Sigmoid colon (tissue), 7 donors: ENCODE data around the gene DHX35. TPM values are rescaled to one million over a fixed set of nuclear protein-coding genes. Genes with fewer than 3 reads are reported as not detected.
A peak's percentile ranks its signal among the peaks of the same experiment; 100 is the strongest.

ENCODE experiments used
- DNase-seq: peaks from one replicate; pipeline ENCODE4 v3.0.0-alpha.2; 2019
- H3K27ac ChIP-seq, 4 donors: fragments of 200-600 bp; sonication (generic); one replicate each; pipeline ENCODE4 v1.5.1; 2016 to 2019; ENCODE audit warnings: mild to moderate bottlenecking in 1 of 4
- H3K27me3 ChIP-seq, 3 donors: fragments of 200-600 bp; sonication (generic); one replicate each; pipeline ENCODE4 v1.5.1; 2019; ENCODE audit warnings: mild to moderate bottlenecking in 1 of 3
- H3K36me3 ChIP-seq, 4 donors: fragments of 200-600 bp; sonication (generic); one replicate each; pipeline ENCODE4 v1.5.1; 2016 to 2019
- H3K4me1 ChIP-seq, 4 donors: fragments of 200-600 bp; sonication (generic); one replicate each; pipeline ENCODE4 v1.5.1; 2017 to 2019
- H3K4me3 ChIP-seq, 4 donors: fragments of 200-600 bp; sonication (generic); one replicate each; pipeline ENCODE4 v1.5.1; 2017 to 2019; ENCODE audit warnings: mild to moderate bottlenecking in 2 of 4, moderate library complexity in 1 of 4
- H3K9me3 ChIP-seq, 4 donors: fragments of 200-600 bp in 3 of 4; sonication (generic) in 3 of 4; one replicate each; pipeline versions ENCODE4 v1.5.1 to v1.6.1; 2013 to 2019
- CTCF ChIP-seq, 4 experiments: fragments of 450-650 bp in 3 of 4; fragments of 200-600 bp in 1 of 4; IDR thresholded peaks; one replicate each; pipeline ENCODE4 v1.5.1; 2016 to 2019; ENCODE audit warnings: antibody characterized with exemption in 4 of 4, mild to moderate bottlenecking in 3 of 4, moderate library complexity in 2 of 4
- EP300 ChIP-seq, 4 donors: sonication (generic); formaldehyde crosslinking; IDR thresholded peaks; one replicate each; pipeline ENCODE4 v1.6.1; 2017; ENCODE audit warnings: antibody characterized with exemption in 4 of 4
- POLR2A ChIP-seq, 2 donors: fragments of 450-650 bp; IDR thresholded peaks; one replicate each; pipeline ENCODE4 v1.6.1; 2016; ENCODE audit warnings: antibody characterized with exemption in 2 of 2, mild to moderate bottlenecking in 2 of 2, moderate library complexity in 2 of 2
- POLR2AphosphoS5 ChIP-seq, 4 donors: sonication (generic); formaldehyde crosslinking; IDR thresholded peaks; one replicate each; pipeline ENCODE4 v1.6.1; 2017; ENCODE audit warnings: antibody characterized with exemption in 4 of 4
- WGBS, 2 donors: extraction: QIAGEN DNeasy Blood & Tissue Kit; methylation state at CpG; one replicate each; pipeline ENCODE4 v1.1.7; 2013; 5-methylcytosine and 5-hydroxymethylcytosine counted together
- intact Hi-C: fragments of 100-400 bp; cut with DNase I; formaldehyde crosslinking; loops from one replicate; pipeline ENCODE4 v1.15.1; 2023
- polyA plus RNA-seq, 3 donors: library from polyadenylated mRNA; stranded (reverse); fragments of 200-250 nt; gene quantifications; one replicate each; pipeline ENCODE4 v1.2.3, GENCODE V29; 2013
- total RNA-seq, 4 donors: library from RNA; depleted of rRNA; stranded (reverse); fragments of >200 nt; gene quantifications; one replicate each; pipeline ENCODE4 v1.1.0, GENCODE V29; 2016
- donor health status: healthy with polysubstance abuse.
- donor health status: Bipolar disorder and iron deficiency.
- donor health status: healthy.

Gene DHX35
- total and polyA plus RNA-seq, 7 donors: 8.8 to 33.2 (median 16.1) TPM

- intact Hi-C loops: loop anchor here (1.0 kb wide), 1 partner anchor 31 kb away; no protein-coding TSS in a partner anchor
These were observed 88.4 kb downstream of the DHX35 start for GRCh38 chr20:39050555-39050902.

GRCh38 chr20:39052676-39053075 is 90.5 kb downstream of the DHX35 start:
- Histone ChIP-seq H3K4me3 (no peak overlapping the region), H3K9me3 (no peaks in the 10 kb centered on the region), H3K36me3 (no peaks in the 10 kb centered on the region), H3K27me3 (no peaks in the 10 kb centered on the region), H3K4me1 (peaks cover 0 to 22% (median 11%) of the 10 kb centered on the region in 4 donors), H3K27ac (no peak overlapping the region)
- no peak for TF ChIP-seq CTCF (IDR thresholded peaks at IDR 0.05)
- TF ChIP-seq EP300 (IDR thresholded peaks at IDR 0.05): no peak
- TF ChIP-seq POLR2AphosphoS5 (IDR thresholded peaks at IDR 0.05): no peak
- TF ChIP-seq POLR2A (IDR thresholded peaks at IDR 0.05): no peak
- intact Hi-C loops: no loop called here
- WGBS, 2 donors: 92 to 95% methylated on average over 8 of the region's 8 CpGs
- no peak for DNase-seq

More at GRCh38 chr20:39050555-39050902, 88.4 kb downstream of the DHX35 start:
- no peak for DNase-seq
- peak overlapping the region in 3 of 4 donors; percentile 70 to 82 (median 79) for H3K27ac ChIP-seq
- H3K9me3 ChIP-seq: no peaks in the 10 kb centered on the region
- H3K4me3 ChIP-seq: peak overlapping the region in 3 of 4 donors; percentile 64 to 74 (median 73)
- 45 to 57% methylated on average over 4 of the region's 4 CpGs for WGBS, 2 donors
- peaks cover 0 to 29% (median 13%) of the 10 kb centered on the region in 4 donors for H3K4me1 ChIP-seq
- H3K27me3 ChIP-seq: no peaks in the 10 kb centered on the region
- H3K36me3 ChIP-seq: no peaks in the 10 kb centered on the region
- TF ChIP-seq CTCF (IDR thresholded peaks at IDR 0.05): no peak

GRCh38 chr20:39057143-39057542 is 95.0 kb downstream of the DHX35 start:
- Histone ChIP-seq H3K4me1 (no peaks in the 10 kb centered on the region), H3K27me3 (no peaks in the 10 kb centered on the region), H3K36me3 (no peaks in the 10 kb centered on the region), H3K27ac (no peak overlapping the region), H3K4me3 (no peak overlapping the region), H3K9me3 (no peaks in the 10 kb centered on the region)
- DNase-seq: no peak
- WGBS, 2 donors: 75 to 80% methylated on average over 7 of the region's 7 CpGs
- TF ChIP-seq POLR2A (IDR thresholded peaks at IDR 0.05): no peak
- TF ChIP-seq EP300 (IDR thresholded peaks at IDR 0.05): no peak
- TF ChIP-seq CTCF (IDR thresholded peaks at IDR 0.05): no peak
- TF ChIP-seq POLR2AphosphoS5 (IDR thresholded peaks at IDR 0.05): no peak
- intact Hi-C loops: no loop called here

DNA sequence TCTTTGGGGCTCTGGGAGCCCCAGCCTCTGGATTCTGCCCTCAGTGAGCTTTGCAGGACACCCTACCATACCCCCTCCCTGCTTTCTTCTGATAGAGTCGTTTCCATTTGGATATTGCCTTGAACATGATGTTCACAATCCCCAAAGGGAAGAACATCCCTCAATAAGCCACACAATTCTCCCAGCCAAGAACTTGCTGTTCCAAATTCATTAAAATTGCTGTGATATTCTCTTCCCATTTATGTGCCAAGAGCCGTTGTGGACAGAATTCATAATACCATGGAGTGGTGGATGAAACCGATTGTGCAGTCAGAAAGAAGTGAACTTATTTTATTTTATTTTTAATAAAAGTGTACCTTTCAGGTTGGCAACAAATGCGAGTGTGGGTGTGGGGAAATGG is 95.8 kb downstream of the DHX35 start:
- Histone ChIP-seq H3K36me3 (no peaks in the 10 kb centered on the region), H3K9me3 (no peaks in the 10 kb centered on the region), H3K4me3 (no peak overlapping the region), H3K27me3 (no peaks in the 10 kb centered on the region), H3K27ac (no peak overlapping the region), H3K4me1 (no peaks in the 10 kb centered on the region)
- intact Hi-C loops: no loop called here
- WGBS, 2 donors: 81 to 83% methylated on average over 4 of the region's 4 CpGs
- TF ChIP-seq CTCF (IDR thresholded peaks at IDR 0.05): no peak
- TF ChIP-seq POLR2AphosphoS5 (IDR thresholded peaks at IDR 0.05): no peak
- no peak for TF ChIP-seq POLR2A (IDR thresholded peaks at IDR 0.05)
- TF ChIP-seq EP300 (IDR thresholded peaks at IDR 0.05): no peak
- no peak for DNase-seq

DNA sequence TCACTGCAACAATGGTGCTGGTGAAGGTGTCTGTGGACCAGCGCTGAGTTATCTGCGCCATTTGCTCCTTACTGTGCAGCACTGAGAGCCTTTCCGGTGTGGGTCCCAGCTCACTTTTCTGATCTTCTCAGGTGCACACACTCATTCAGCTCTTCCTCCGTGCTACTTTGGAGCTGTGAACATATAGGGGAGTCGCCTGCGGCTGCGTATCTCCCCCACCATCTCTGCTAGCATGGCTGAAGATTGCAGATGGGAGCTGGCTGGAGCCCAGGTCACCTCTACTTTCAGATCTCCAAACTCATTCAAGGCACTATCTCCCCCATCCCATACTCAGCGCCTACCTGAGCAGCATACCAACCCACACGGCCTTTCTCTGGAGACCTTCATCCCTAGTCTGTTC is 96.9 kb downstream of the DHX35 start:
- H3K27ac ChIP-seq: no peak overlapping the region
- no peak overlapping the region for H3K4me3 ChIP-seq
- H3K36me3 ChIP-seq: no peaks in the 10 kb centered on the region
- no peaks in the 10 kb centered on the region for H3K27me3 ChIP-seq
- WGBS, 2 donors: 92 to 94% methylated on average over 9 of the region's 9 CpGs
- DNase-seq: no peak
- H3K9me3 ChIP-seq: no peaks in the 10 kb centered on the region
- H3K4me1 ChIP-seq: no peaks in the 10 kb centered on the region
- intact Hi-C loops: no loop called here
- TF ChIP-seq POLR2A (IDR thresholded peaks at IDR 0.05) (no peak), POLR2AphosphoS5 (IDR thresholded peaks at IDR 0.05) (no peak), EP300 (IDR thresholded peaks at IDR 0.05) (no peak), CTCF (IDR thresholded peaks at IDR 0.05) (no peak)
